ENCODE data around the gene WNK2. TPM values are rescaled to one million over a fixed set of nuclear protein-coding genes. Genes with fewer than 3 reads are reported as not detected.

WNK2 gene
- total and polyA plus RNA-seq, 2 of the 4 experiments (the other 2 are of a cell fraction) = not detected

DNA sequence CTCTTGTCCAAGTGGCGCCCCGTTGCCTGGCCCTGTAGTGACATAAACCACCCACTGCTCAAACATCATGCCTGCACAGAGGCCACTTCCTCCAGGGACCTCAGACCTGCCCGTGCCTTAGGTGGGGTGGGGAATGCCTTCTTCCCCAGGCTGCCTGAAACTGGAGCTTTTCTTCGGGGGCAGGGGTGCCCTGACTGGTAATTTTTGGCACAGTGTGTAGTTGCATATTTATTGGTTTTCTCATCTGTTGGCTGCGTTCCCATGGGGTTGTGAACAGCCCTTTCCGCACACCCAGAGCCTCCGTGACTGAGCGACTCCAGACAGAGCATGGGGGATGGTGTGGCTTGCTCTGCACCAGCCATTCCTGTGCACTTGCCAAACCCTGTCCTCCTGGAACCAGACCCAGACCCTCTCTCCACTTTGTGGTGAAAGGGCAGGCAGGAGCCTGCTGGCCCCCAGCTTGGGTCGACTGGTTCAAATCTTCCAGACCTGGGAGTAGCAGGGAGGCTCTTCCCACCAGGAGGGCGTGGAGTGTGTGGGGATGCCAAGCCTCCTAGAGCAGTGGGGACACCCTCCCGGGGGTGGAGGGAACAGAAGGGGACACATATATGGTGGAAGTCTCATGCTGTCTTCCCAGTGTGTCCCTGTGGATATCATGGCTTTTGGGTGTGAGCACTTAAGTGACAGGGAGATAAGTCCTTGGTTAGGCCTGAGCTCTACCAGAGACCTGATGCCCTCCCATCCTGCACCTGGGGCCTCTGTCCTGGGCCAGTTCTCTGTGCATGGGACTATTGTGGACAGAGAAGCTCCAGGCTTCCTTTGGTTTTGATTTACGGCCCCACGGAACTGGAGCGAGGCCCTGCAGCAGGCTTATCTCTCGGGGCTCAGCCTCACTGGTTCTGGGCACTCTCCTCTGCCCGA, 39.6 kb downstream of the WNK2 start (continued):
- TF ChIP-seq, protein P1, sequence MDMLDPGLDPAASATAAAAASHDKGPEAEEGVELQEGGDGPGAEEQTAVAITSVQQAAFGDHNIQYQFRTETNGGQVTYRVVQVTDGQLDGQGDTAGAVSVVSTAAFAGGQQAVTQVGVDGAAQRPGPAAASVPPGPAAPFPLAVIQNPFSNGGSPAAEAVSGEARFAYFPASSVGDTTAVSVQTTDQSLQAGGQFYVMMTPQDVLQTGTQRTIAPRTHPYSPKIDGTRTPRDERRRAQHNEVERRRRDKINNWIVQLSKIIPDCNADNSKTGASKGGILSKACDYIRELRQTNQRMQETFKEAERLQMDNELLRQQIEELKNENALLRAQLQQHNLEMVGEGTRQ (IDR thresholded peaks at IDR 0.05; ENCODE audit: low read depth, low read length) = no peak

- CTCF ChIA-PET = no interaction called here
- intact Hi-C loops (cut with micrococcal nuclease) = no loop called here
- Histone ChIP-seq H3K79me1 (ENCODE audit: low read depth in 1 of 2, low read length in 2 of 2) (no peaks in the 10 kb centered on the region), H3K4me3 (ENCODE audit: insufficient read depth, low read depth, low read length) (no peak overlapping the region), H2AK9ac (replicated peaks; ENCODE audit: low read depth, low read length, poor library complexity) (no peak overlapping the region), H4K20me1 (ENCODE audit: insufficient read depth, low read length) (no peaks in the 10 kb centered on the region), H3K23ac (ENCODE audit: low read depth, low read length) (no peak overlapping the region), H2BK20ac (ENCODE audit: low read depth, low read length) (no peak overlapping the region), H3K9me1 (ENCODE audit: insufficient read depth, low read length) (no peaks in the 10 kb centered on the region), H3K9ac (ENCODE audit: low read depth, low read length) (no peak overlapping the region), H3K36me3 (ENCODE audit: control insufficient read depth, insufficient read depth, low read length) (no peaks in the 10 kb centered on the region), H3K4me1 (ENCODE audit: control insufficient read depth, insufficient read depth, low read length) (no peaks in the 10 kb centered on the region; the same call in 1 of the 2 replicates), H3K14ac (replicated peaks; ENCODE audit: low read depth, low read length) (no peak overlapping the region), H3K4ac (ENCODE audit: low read depth, low read length) (no peak overlapping the region), H2BK5ac (ENCODE audit: low read depth, low read length, poor library complexity, severe bottlenecking) (no peak overlapping the region), H4K8ac (ENCODE audit: low read depth in 2 of 2, low read length in 2 of 2) (no peak overlapping the region), H2BK120ac (ENCODE audit: low read depth, low read length) (no peak overlapping the region), H3K18ac (ENCODE audit: low read depth, low read length) (no peak overlapping the region), H3K27me3 (ENCODE audit: control insufficient read depth, insufficient read depth, low read length) (no peaks in the 10 kb centered on the region; the same call in 1 of the 2 replicates), H2AK5ac (ENCODE audit: low read depth, low read length) (no peak overlapping the region), H4K91ac (ENCODE audit: insufficient read depth, low read depth, low read length) (no peak overlapping the region), H3K27ac (ENCODE audit: insufficient read depth, low read length) (no peak overlapping the region), H4K5ac (ENCODE audit: low read depth, low read length) (no peak overlapping the region), H2BK15ac (ENCODE audit: low read depth, low read length) (no peak overlapping the region), H3K9me3 (ENCODE audit: control insufficient read depth, insufficient read depth, low read length) (no peaks in the 10 kb centered on the region), H3K56ac (ENCODE audit: extremely low read depth, insufficient read depth, low read length) (no peak overlapping the region), H3K4me2 (ENCODE audit: low read depth, low read length) (no peak overlapping the region), H2AFZ (replicated peaks; ENCODE audit: low read length, poor library complexity) (no peak overlapping the region)
- POLR2A ChIA-PET (ENCODE audit: unreplicated experiment) = no interaction called here
- WGBS, 2 experiments (ENCODE audit: extremely low coverage in 2 of 2, insufficient read length in 1 of 2) = no CpG with 5 or more reads among the region's 2 CpGs
- DNase-seq = no peak
- dilution Hi-C loops (cut with HindIII; ENCODE audit: low sequenced_read_pairs, unreplicated experiment) = no loop called here
- no TSS peak for BruUV-seq (replicated peaks)
- TF ChIP-seq RCOR1 (IDR thresholded peaks at IDR 0.05; ENCODE audit: insufficient replicate concordance, low read length) (no peak), POLR2A (IDR thresholded peaks at IDR 0.05; ENCODE audit: low read depth, low read length) (no peak)
- in situ Hi-C loops (cut with MboI; ENCODE audit: low sequenced_read_pairs) = no loop called here
- no peak for ATAC-seq (ENCODE audit: low read depth)
These were observed 40.7 kb downstream of the WNK2 start for GRCh38 chr9:93224591-93224990.

All from IMR-90 (cell line).